Small intestine (tissue), 7 donors: Measurements from ENCODE around the gene DNAJC4. TPM values are rescaled to one million over a fixed set of nuclear protein-coding genes. Genes with fewer than 3 reads are reported as not detected.
A peak's percentile ranks its signal among the peaks of the same experiment; 100 is the strongest.

Experiments
- DNase-seq, 2 donors: peaks; one replicate each; pipeline versions ENCODE4 v3.0.0 to v3.0.0-alpha.2; 2013
- FAIRE-seq: peaks from 2 replicates; lab custom pipeline; 2012; peaks lifted over from hg19 to GRCh38; lab: Jason Lieb, UNC
- H3K27ac ChIP-seq, 3 donors: one replicate each; pipeline ENCODE4 v1.5.1; 2013; ENCODE audit warnings: low read length in 2 of 3, mild to moderate bottlenecking in 2 of 3, control low read depth in 1 of 3, inconsistent platforms in 1 of 3, low read depth in 1 of 3, moderate library complexity in 1 of 3
- H3K27me3 ChIP-seq, 3 donors: one replicate each; pipeline ENCODE4 v1.6.1; 2013; ENCODE audit warnings: low read length in 3 of 3, inconsistent platforms in 1 of 3; ENCODE audit not compliant: control insufficient read depth in 3 of 3, insufficient read depth in 3 of 3
- H3K36me3 ChIP-seq, 3 donors: one replicate each; pipeline ENCODE4 v1.6.1; 2013; ENCODE audit warnings: low read length in 3 of 3, inconsistent platforms in 1 of 3, low read depth in 1 of 3, mild to moderate bottlenecking in 1 of 3, moderate library complexity in 1 of 3; ENCODE audit not compliant: control insufficient read depth in 3 of 3, insufficient read depth in 2 of 3
- H3K4me1 ChIP-seq, 3 donors: one replicate each; pipeline ENCODE4 v1.6.1; 2013; ENCODE audit warnings: low read length in 2 of 3, inconsistent platforms in 1 of 3, low read depth in 1 of 3, mild to moderate bottlenecking in 1 of 3, moderate library complexity in 1 of 3; ENCODE audit not compliant: control insufficient read depth in 3 of 3, insufficient read depth in 2 of 3
- H3K4me3 ChIP-seq, 3 donors: one replicate each; pipeline ENCODE4 v1.5.1; 2013; ENCODE audit warnings: low read length in 3 of 3, control low read depth in 1 of 3, inconsistent platforms in 1 of 3, low read depth in 1 of 3, mild to moderate bottlenecking in 1 of 3, moderate library complexity in 1 of 3
- H3K9me3 ChIP-seq, 2 donors: one replicate each; pipeline ENCODE4 v1.6.1; 2013; ENCODE audit warnings: low read depth in 1 of 2, low read length in 1 of 2; ENCODE audit not compliant: control insufficient read depth in 2 of 2, insufficient read depth in 1 of 2
- WGBS, 3 donors: extraction: QIAGEN DNeasy Blood & Tissue Kit; methylation state at CpG; one replicate each; pipeline ENCODE4 v1.1.7; 2013; 5-methylcytosine and 5-hydroxymethylcytosine counted together
- polyA plus RNA-seq, 4 donors: library from polyadenylated mRNA; stranded (reverse) in 3 of 4; unstranded in 1 of 4; fragments of 200-250 nt in 3 of 4; fragments of 120-200 nt in 1 of 4; gene quantifications; one replicate each; pipeline versions ENCODE4 v1.2.1 to v1.2.3, GENCODE V29; 2013
- donor health status: healthy with polysubstance abuse.
- donor health status: control.
- donor health status: control.
- donor health status: Bipolar disorder and iron deficiency.
- donor health status: healthy.

DNAJC4 gene
- polyA plus RNA-seq, 4 donors, result 50.6 to 164 (median 93.6) TPM

- Histone ChIP-seq H3K4me1 (peaks cover 0 to 18% (median 1%) of the 10 kb centered on the region in 3 donors), H3K27ac (peak overlapping the region in 1 of 3 donors; percentile 14), H3K36me3 (peaks cover 4 to 56% (median 6%) of the 10 kb centered on the region in 3 donors), H3K9me3 (no peaks in the 10 kb centered on the region), H3K4me3 (no peak overlapping the region), H3K27me3 (no peaks in the 10 kb centered on the region)
- no peak for FAIRE-seq
- no peak for DNase-seq
- 86 to 88% (median 88%) methylated on average over 24 of the region's 24 CpGs for WGBS, 3 donors
Observed at GRCh38 chr11:64223001-64223651, 7.2 kb upstream of the DNAJC4 start.

GRCh38 chr11:64224151-64224890 is 6.0 kb upstream of the DNAJC4 start:
- Histone ChIP-seq H3K4me1 (peaks cover 0 to 23% (median 1%) of the 10 kb centered on the region in 3 donors), H3K4me3 (no peak overlapping the region), H3K9me3 (no peaks in the 10 kb centered on the region), H3K36me3 (peaks cover 4 to 45% (median 6%) of the 10 kb centered on the region in 3 donors), H3K27me3 (no peaks in the 10 kb centered on the region), H3K27ac (no peak overlapping the region)
- no peak for DNase-seq
- FAIRE-seq, result no peak
- 88 to 91% (median 90%) methylated on average over 17 of the region's 17 CpGs for WGBS, 3 donors

- H3K9me3 ChIP-seq, result no peaks in the 10 kb centered on the region
- H3K4me1 ChIP-seq, result peaks cover 0 to 30% (median 3%) of the 10 kb centered on the region in 3 donors
- peak overlapping the region; percentile 57 to 82 (median 62) for H3K27ac ChIP-seq
- FAIRE-seq (no peak), DNase-seq (no peak)
- no peaks in the 10 kb centered on the region for H3K27me3 ChIP-seq
- WGBS, 3 donors, result 59 to 60% (median 59%) methylated on average over 22 of the region's 22 CpGs
- H3K36me3 ChIP-seq, result peaks cover 0 to 38% (median 2%) of the 10 kb centered on the region in 3 donors
- H3K4me3 ChIP-seq, result peak overlapping the region in 2 of 3 donors; percentile 73 to 83
Observed at GRCh38 chr11:64224891-64225607, 5.3 kb upstream of the DNAJC4 start.

- peaks cover 0 to 30% (median 0%) of the 10 kb centered on the region in 3 donors for H3K36me3 ChIP-seq
- H3K27me3 ChIP-seq, result no peaks in the 10 kb centered on the region
- peak within 1 kb of the TSS; percentile 67 to 89 (median 82) for H3K27ac ChIP-seq
- FAIRE-seq (no peak), DNase-seq (peak; percentile 91 to 95)
- no peaks in the 10 kb centered on the region for H3K9me3 ChIP-seq
- H3K4me1 ChIP-seq, result peaks cover 0 to 31% (median 3%) of the 10 kb centered on the region in 3 donors
- H3K4me3 ChIP-seq, result peak within 1 kb of the TSS; percentile 59 to 83 (median 73)
- WGBS, 3 donors, result 0% methylated on average over 49 to 54 of the region's 54 CpGs
Observed at GRCh38 chr11:64225608-64226506, 4.5 kb upstream of the DNAJC4 start, which contains the start of the genes NUDT22 and TRPT1. Gene NUDT22, plus strand, starts transcription at chr11:64226274. Its CDS starts 379 bp downstream, at chr11:64226653. Gene TRPT1, minus strand, starts transcription at chr11:64226186. Its CDS starts 326 bp downstream, at chr11:64225860.

- Histone ChIP-seq H3K4me3 (peak overlapping the region; percentile 59 to 83 (median 73)), H3K4me1 (peaks cover 0 to 36% (median 3%) of the 10 kb centered on the region in 3 donors), H3K27ac (peak overlapping the region; percentile 67 to 89 (median 82)), H3K36me3 (peaks cover 0 to 24% (median 0%) of the 10 kb centered on the region in 3 donors), H3K27me3 (no peaks in the 10 kb centered on the region), H3K9me3 (no peaks in the 10 kb centered on the region)
- WGBS, 3 donors, result 1 to 7% (median 4%) methylated on average over 24 to 26 of the region's 26 CpGs
- FAIRE-seq, result no peak
- peak; percentile 73 to 74 for DNase-seq
Observed at GRCh38 chr11:64226507-64227051, 3.8 kb upstream of the DNAJC4 start.

GRCh38 chr11:64227405-64227956 is 2.9 kb upstream of the DNAJC4 start:
- 79 to 84% (median 82%) methylated on average over 3 of the region's 3 CpGs for WGBS, 3 donors
- H3K4me1 ChIP-seq, result peaks cover 0 to 42% (median 3%) of the 10 kb centered on the region in 3 donors
- peak overlapping the region in 1 of 3 donors; percentile 82 for H3K27ac ChIP-seq
- H3K36me3 ChIP-seq, result peaks cover 0 to 28% (median 0%) of the 10 kb centered on the region in 3 donors
- no peak for DNase-seq
- H3K27me3 ChIP-seq, result no peaks in the 10 kb centered on the region
- FAIRE-seq, result no peak
- no peaks in the 10 kb centered on the region for H3K9me3 ChIP-seq
- H3K4me3 ChIP-seq, result peak overlapping the region in 2 of 3 donors; percentile 73 to 83

GRCh38 chr11:64229090-64229743 is 1.1 kb upstream of the DNAJC4 start:
- no peaks in the 10 kb centered on the region for H3K27me3 ChIP-seq
- H3K36me3 ChIP-seq, result peaks cover 0 to 15% (median 0%) of the 10 kb centered on the region in 3 donors
- FAIRE-seq (no peak), DNase-seq (peak in 1 of 2 donors; percentile 55)
- peak overlapping the region; percentile 58 to 97 (median 86) for H3K27ac ChIP-seq
- 83 to 87% (median 84%) methylated on average over 12 of the region's 12 CpGs for whole genome bisulfite sequencing, 3 donors
- peak overlapping the region in 1 of 3 donors; percentile 81 for H3K4me3 ChIP-seq
- H3K9me3 ChIP-seq, result no peaks in the 10 kb centered on the region
- peaks cover 0 to 50% (median 3%) of the 10 kb centered on the region in 3 donors for H3K4me1 ChIP-seq
